Measurements from ENCODE around the gene SPG7. TPM values are rescaled to one million over a fixed set of nuclear protein-coding genes. Genes with fewer than 3 reads are reported as not detected.

Gene SPG7
- total RNA-seq, 1 donor from 2014 or later = 122 TPM

- Histone ChIP-seq H3K36me3 (peaks cover 3% of the 10 kb centered on the region), H3K9me3 (ENCODE audit: low read depth) (no peaks in the 10 kb centered on the region), H2AFZ (replicated peaks) (no peak overlapping the region), H3K79me2 (ENCODE audit: low read depth) (peaks cover 31% of the 10 kb centered on the region), H4K20me1 (ENCODE audit: low read depth) (peaks cover 63% of the 10 kb centered on the region), H3K4me2 (peak overlapping the region; percentile 77), H3F3A (ENCODE audit: low read depth) (peaks cover 68% of the 10 kb centered on the region), H3K27me3 (no peaks in the 10 kb centered on the region), H3K9ac (no peak overlapping the region), H3K4me3 (peak overlapping the region; percentile 42), H3K27ac (peak overlapping the region; percentile 65), H3K4me1 (peaks cover 42% of the 10 kb centered on the region)
- Mint-ChIP-seq H3K36me3 (peaks cover 12% of the 10 kb centered on the region), H3K9me3 (no peaks in the 10 kb centered on the region), H3K4me1 (peaks cover 38% of the 10 kb centered on the region), H3K4me3 (peak overlapping the region; percentile 50), H3K27ac (no peak overlapping the region), H3K27me3 (ENCODE audit: insufficient read depth, low read depth) (peaks cover 6% of the 10 kb centered on the region)
- DNase-seq (ENCODE audit: low spot score) = peak; percentile 63
- TF ChIP-seq EZH2 (IDR thresholded peaks at IDR 0.05) (no peak), EZH2phosphoT487 (IDR thresholded peaks at IDR 0.05) (no peak)
- TF ChIP-seq, protein P1, sequence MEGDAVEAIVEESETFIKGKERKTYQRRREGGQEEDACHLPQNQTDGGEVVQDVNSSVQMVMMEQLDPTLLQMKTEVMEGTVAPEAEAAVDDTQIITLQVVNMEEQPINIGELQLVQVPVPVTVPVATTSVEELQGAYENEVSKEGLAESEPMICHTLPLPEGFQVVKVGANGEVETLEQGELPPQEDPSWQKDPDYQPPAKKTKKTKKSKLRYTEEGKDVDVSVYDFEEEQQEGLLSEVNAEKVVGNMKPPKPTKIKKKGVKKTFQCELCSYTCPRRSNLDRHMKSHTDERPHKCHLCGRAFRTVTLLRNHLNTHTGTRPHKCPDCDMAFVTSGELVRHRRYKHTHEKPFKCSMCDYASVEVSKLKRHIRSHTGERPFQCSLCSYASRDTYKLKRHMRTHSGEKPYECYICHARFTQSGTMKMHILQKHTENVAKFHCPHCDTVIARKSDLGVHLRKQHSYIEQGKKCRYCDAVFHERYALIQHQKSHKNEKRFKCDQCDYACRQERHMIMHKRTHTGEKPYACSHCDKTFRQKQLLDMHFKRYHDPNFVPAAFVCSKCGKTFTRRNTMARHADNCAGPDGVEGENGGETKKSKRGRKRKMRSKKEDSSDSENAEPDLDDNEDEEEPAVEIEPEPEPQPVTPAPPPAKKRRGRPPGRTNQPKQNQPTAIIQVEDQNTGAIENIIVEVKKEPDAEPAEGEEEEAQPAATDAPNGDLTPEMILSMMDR (IDR thresholded peaks at IDR 0.05) = no peak
Measured at GRCh38 chr16:89564476-89565255, 56.5 kb downstream of the SPG7 start.

DNA sequence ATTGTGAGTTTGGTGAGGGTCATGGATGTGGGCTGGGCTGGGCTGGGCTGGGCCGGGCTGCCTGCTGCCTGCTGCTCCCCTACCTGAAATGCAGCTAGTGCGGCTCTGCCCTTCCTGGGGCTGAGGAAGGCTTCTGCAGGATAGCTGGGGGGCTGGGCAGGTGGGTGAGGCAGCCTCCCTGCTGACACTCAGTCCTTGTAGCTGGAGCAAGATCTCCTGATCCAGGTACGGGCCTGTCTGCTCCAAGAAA is 57.0 kb downstream of the SPG7 start:
- Histone ChIP-seq H3K27ac (peak overlapping the region; percentile 65), H3K4me3 (peak overlapping the region; percentile 42), H3K36me3 (peaks cover 3% of the 10 kb centered on the region), H4K20me1 (ENCODE audit: low read depth) (peaks cover 63% of the 10 kb centered on the region), H3K4me2 (peak overlapping the region; percentile 77), H3K9ac (no peak overlapping the region), H3K4me1 (peaks cover 42% of the 10 kb centered on the region), H3K79me2 (ENCODE audit: low read depth) (peaks cover 29% of the 10 kb centered on the region), H3K9me3 (ENCODE audit: low read depth) (no peaks in the 10 kb centered on the region), H3K27me3 (no peaks in the 10 kb centered on the region), H3F3A (ENCODE audit: low read depth) (peaks cover 63% of the 10 kb centered on the region), H2AFZ (replicated peaks) (no peak overlapping the region)
- H3K27me3 Mint-ChIP-seq (ENCODE audit: insufficient read depth, low read depth) = peaks cover 2% of the 10 kb centered on the region
- TF ChIP-seq EZH2phosphoT487 (IDR thresholded peaks at IDR 0.05) (no peak), EZH2 (IDR thresholded peaks at IDR 0.05) (no peak)
- TF ChIP-seq, protein P1 (IDR thresholded peaks at IDR 0.05) = no peak
- no peaks in the 10 kb centered on the region for H3K9me3 Mint-ChIP-seq
- H3K4me1 Mint-ChIP-seq = peaks cover 37% of the 10 kb centered on the region
- H3K4me3 Mint-ChIP-seq = peak overlapping the region; percentile 27
- H3K36me3 Mint-ChIP-seq = peaks cover 12% of the 10 kb centered on the region
- no peak for DNase-seq (ENCODE audit: low spot score)
- H3K27ac Mint-ChIP-seq = no peak overlapping the region

DNA sequence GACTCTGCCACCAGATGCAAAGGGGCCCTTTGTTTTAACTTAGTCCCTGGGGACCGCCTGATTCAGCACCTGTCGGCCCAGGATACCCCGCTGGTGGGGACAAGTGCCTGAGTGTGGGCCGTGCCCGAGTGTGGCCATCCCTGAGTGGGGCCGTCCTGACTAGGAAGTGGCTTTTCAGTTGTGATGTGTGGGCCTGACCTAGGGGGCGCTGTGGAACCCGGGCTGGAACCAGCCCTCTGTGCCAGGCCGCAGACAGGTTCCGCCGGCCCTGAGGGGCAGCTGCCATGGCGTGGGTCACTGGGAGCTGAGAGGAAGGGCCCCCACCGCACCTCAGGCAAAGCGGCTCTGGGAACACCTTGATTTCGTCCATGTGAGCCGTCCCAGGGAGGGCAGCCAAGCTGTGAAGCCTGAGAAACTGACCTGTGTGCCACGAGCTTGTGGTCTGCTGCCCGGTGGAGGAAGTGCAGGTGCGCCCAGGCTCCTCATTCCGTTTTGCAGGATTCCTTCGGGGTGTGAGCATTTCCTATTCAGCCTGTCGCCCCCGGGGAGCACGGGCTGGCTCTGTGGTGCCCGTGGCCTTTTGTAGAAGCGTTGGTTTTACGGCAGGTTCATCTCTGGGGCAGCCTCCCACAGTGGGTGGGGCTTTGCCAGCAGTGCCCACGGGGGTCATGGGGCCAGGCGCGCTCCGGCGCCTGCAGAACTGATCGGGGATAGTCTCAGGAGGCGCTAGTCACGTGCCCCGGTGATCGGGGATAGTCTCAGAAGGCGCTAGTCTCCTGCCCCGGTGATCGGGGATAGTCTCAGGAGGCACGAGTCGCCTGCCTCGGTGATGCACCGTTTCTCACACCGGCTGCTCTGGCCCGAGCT is 57.5 kb downstream of the SPG7 start:
- Mint-ChIP-seq H3K4me3 (no peak overlapping the region), H3K27ac (no peak overlapping the region)

More for the DNA sequence above, 57.5 kb downstream of the SPG7 start:
- DNase-seq (ENCODE audit: low spot score) = peak; percentile 64
- Mint-ChIP-seq H3K4me1 (peaks cover 37% of the 10 kb centered on the region), H3K9me3 (no peaks in the 10 kb centered on the region), H3K36me3 (peaks cover 12% of the 10 kb centered on the region), H3K27me3 (ENCODE audit: insufficient read depth, low read depth) (peaks cover 2% of the 10 kb centered on the region)
- peaks cover 60% of the 10 kb centered on the region for H4K20me1 ChIP-seq (ENCODE audit: low read depth)
- no peak overlapping the region for H3K9ac ChIP-seq
- H2AFZ ChIP-seq (replicated peaks) = no peak overlapping the region
- peak overlapping the region; percentile 42 for H3K4me3 ChIP-seq
- no peaks in the 10 kb centered on the region for H3K9me3 ChIP-seq (ENCODE audit: low read depth)
- no peak for TF ChIP-seq EZH2 (IDR thresholded peaks at IDR 0.05)
- TF ChIP-seq, protein P1 (IDR thresholded peaks at IDR 0.05) = peak; percentile 71
- TF ChIP-seq EZH2phosphoT487 (IDR thresholded peaks at IDR 0.05) = peak; percentile 33
- peaks cover 62% of the 10 kb centered on the region for H3F3A ChIP-seq (ENCODE audit: low read depth)
- H3K4me2 ChIP-seq = peak overlapping the region; percentile 77
- no peaks in the 10 kb centered on the region for H3K27me3 ChIP-seq
- H3K4me1 ChIP-seq = peaks cover 42% of the 10 kb centered on the region
- peaks cover 3% of the 10 kb centered on the region for H3K36me3 ChIP-seq
- H3K27ac ChIP-seq = peak overlapping the region; percentile 65
- peaks cover 26% of the 10 kb centered on the region for H3K79me2 ChIP-seq (ENCODE audit: low read depth)
